ENCODE measurements around the gene KIAA1549. TPM values are rescaled to one million over a fixed set of nuclear protein-coding genes. Genes with fewer than 3 reads are reported as not detected.

KIAA1549 gene
- total RNA-seq, 4 donors from 2014 or later = 2.3 to 3.2 (median 2.8) TPM

DNA sequence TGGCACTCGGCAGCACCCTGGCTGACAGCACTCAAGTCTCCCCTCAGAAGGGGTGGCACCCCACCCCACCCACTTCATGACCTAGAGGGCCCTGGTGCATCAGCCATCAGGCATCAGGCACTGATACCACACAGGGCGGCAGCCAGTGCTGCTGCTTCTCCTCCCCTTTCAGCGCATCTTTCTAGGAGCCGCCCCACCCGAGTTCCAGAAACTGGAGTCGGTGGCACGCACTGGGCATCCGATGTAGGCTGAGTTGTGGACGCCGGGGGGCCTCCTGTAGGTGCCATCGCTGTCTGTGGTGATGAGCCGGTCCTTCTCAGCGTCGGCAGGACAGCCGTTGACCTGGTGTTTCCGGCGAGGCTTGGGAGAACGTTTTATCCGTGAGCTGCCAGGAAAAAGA is 113.4 kb downstream of the KIAA1549 start:
- intact Hi-C loops (cut with DNase I) = no loop called here
- Histone ChIP-seq H3K27me3 (no peaks in the 10 kb centered on the region), H3K27ac (replicated peaks in 1 of 4) (no peak overlapping the region), H3K4me3 (no peak overlapping the region), H3K9me3 (no peaks in the 10 kb centered on the region), H3K36me3 (peaks cover 0 to 42% (median 22%) of the 10 kb centered on the region in 4 donors), H3K4me1 (no peaks in the 10 kb centered on the region)
- no peak for TF ChIP-seq EP300 (IDR thresholded peaks at IDR 0.05)
- no peak for TF ChIP-seq POLR2AphosphoS5 (IDR thresholded peaks at IDR 0.05)
- TF ChIP-seq, protein P1, sequence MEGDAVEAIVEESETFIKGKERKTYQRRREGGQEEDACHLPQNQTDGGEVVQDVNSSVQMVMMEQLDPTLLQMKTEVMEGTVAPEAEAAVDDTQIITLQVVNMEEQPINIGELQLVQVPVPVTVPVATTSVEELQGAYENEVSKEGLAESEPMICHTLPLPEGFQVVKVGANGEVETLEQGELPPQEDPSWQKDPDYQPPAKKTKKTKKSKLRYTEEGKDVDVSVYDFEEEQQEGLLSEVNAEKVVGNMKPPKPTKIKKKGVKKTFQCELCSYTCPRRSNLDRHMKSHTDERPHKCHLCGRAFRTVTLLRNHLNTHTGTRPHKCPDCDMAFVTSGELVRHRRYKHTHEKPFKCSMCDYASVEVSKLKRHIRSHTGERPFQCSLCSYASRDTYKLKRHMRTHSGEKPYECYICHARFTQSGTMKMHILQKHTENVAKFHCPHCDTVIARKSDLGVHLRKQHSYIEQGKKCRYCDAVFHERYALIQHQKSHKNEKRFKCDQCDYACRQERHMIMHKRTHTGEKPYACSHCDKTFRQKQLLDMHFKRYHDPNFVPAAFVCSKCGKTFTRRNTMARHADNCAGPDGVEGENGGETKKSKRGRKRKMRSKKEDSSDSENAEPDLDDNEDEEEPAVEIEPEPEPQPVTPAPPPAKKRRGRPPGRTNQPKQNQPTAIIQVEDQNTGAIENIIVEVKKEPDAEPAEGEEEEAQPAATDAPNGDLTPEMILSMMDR (IDR thresholded peaks at IDR 0.05) = no peak
- no peak for TF ChIP-seq POLR2A (IDR thresholded peaks at IDR 0.05; ENCODE audit: low read depth)
- no peak for DNase-seq (ENCODE audit: extremely low spot score)
- 96% methylated on average over 19 of the region's 19 CpGs for WGBS

DNA sequence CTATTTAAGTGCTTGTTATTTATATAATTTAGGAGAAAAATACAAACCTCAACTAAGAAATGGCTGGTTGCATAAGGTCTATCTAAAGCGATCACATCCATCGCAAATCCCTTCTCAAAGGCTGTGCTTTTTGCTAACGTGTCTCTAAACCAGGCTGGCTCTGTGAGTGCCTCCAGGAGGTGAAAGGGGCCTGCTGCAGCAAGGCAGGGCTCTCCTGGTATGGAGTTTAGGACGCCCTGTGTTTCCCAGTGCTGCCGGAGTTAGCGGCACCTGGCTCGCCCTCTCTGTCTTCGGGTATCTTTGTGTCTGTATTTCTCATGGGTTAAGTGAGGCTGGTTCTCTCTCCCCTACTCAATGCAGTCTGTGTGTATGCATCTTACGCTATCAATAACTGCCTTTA is 114.8 kb downstream of the KIAA1549 start:
- H3K27me3 ChIP-seq = no peaks in the 10 kb centered on the region
- H3K4me1 ChIP-seq = no peaks in the 10 kb centered on the region
- peaks cover 0 to 42% (median 22%) of the 10 kb centered on the region in 4 donors for H3K36me3 ChIP-seq
- no peak overlapping the region for H3K4me3 ChIP-seq
- TF ChIP-seq, protein P1 (IDR thresholded peaks at IDR 0.05) = no peak
- TF ChIP-seq EP300 (IDR thresholded peaks at IDR 0.05) (no peak), POLR2AphosphoS5 (IDR thresholded peaks at IDR 0.05) (no peak), POLR2A (IDR thresholded peaks at IDR 0.05; ENCODE audit: low read depth) (no peak)
- no peak for DNase-seq (ENCODE audit: extremely low spot score)
- no peaks in the 10 kb centered on the region for H3K9me3 ChIP-seq
- H3K27ac ChIP-seq (replicated peaks in 1 of 4) = no peak overlapping the region
- intact Hi-C loops (cut with DNase I) = no loop called here
- 90% methylated on average over 9 of the region's 9 CpGs for WGBS

DNA sequence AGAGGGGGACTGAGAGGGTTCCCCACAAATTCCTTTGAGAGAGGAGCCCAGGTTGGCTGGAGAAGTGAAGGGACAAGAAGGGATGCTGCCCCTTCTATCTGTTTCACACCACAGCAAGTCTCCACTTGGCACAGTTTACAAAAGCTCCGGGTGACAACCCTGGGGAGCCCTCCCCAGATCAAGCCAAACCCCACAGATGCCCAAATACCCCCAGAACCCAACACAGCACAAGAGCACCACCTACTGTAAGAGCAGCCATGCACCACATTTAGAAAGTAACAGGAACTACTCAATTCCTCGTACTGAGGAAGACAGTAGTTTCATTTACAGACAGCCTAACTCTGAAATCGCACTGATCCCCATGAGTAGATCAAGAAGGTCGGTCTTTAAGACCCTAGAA is 115.3 kb downstream of the KIAA1549 start:
- DNase-seq (ENCODE audit: extremely low spot score) = no peak
- H3K4me3 ChIP-seq = no peak overlapping the region
- H3K9me3 ChIP-seq = no peaks in the 10 kb centered on the region
- intact Hi-C loops (cut with DNase I) = no loop called here
- 83% methylated on average over 4 of the region's 4 CpGs for WGBS
- H3K27me3 ChIP-seq = no peaks in the 10 kb centered on the region
- H3K27ac ChIP-seq (replicated peaks in 1 of 4) = no peak overlapping the region
- H3K36me3 ChIP-seq = peaks cover 0 to 47% (median 24%) of the 10 kb centered on the region in 4 donors
- no peaks in the 10 kb centered on the region for H3K4me1 ChIP-seq
- TF ChIP-seq POLR2AphosphoS5 (IDR thresholded peaks at IDR 0.05) (no peak), POLR2A (IDR thresholded peaks at IDR 0.05; ENCODE audit: low read depth) (no peak), EP300 (IDR thresholded peaks at IDR 0.05) (no peak)
- TF ChIP-seq, protein P1 (IDR thresholded peaks at IDR 0.05) = no peak

DNA sequence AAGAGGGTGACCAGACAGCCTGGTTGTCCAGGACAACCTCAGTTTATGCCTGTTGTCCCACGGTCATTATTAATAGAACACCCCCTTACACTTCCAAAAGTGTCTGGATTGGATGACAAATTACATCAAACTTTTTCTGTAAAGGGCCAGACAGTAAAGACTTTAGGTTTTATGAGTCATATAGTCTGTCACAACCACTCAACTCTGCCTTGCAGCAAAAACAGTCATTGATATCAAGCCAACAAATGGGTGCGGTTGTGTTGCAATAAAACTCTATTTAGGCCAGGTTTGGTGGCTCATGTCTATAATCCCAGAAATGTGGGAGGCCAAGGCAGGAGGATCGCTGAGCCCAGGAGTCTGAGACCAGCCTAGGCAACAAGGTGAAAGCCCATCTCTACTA is 116.5 kb downstream of the KIAA1549 start:
- no peak for DNase-seq (ENCODE audit: extremely low spot score)
- WGBS = 90% methylated on average over 3 of the region's 3 CpGs
- intact Hi-C loops (cut with DNase I) = no loop called here

More for the DNA sequence above, 116.5 kb downstream of the KIAA1549 start:
- no peak overlapping the region for H3K27ac ChIP-seq (replicated peaks in 1 of 4)
- no peaks in the 10 kb centered on the region for H3K4me1 ChIP-seq
- peaks cover 0 to 47% (median 20%) of the 10 kb centered on the region in 4 donors for H3K36me3 ChIP-seq
- no peaks in the 10 kb centered on the region for H3K27me3 ChIP-seq
- H3K4me3 ChIP-seq = no peak overlapping the region
- TF ChIP-seq POLR2A (IDR thresholded peaks at IDR 0.05; ENCODE audit: low read depth) = no peak
- TF ChIP-seq, protein P1 (IDR thresholded peaks at IDR 0.05) = no peak
- no peak for TF ChIP-seq EP300 (IDR thresholded peaks at IDR 0.05)
- TF ChIP-seq POLR2AphosphoS5 (IDR thresholded peaks at IDR 0.05) = no peak
- H3K9me3 ChIP-seq = no peaks in the 10 kb centered on the region
